Endometrium (tissue), 2 donors: Measurements from ENCODE around the gene PPP6R2.

Source experiments
- FAIRE-seq: peaks from 2 replicates; lab custom pipeline; 2012; peaks lifted over from hg19 to GRCh38; lab: Jason Lieb, UNC
- donor health status: control.
- donor health status: control.

The PPP6R2 gene

GRCh38 chr22:50447576-50448551 lies 104.7 kb downstream of the PPP6R2 start:
- no peak for FAIRE-seq

GRCh38 chr22:50452649-50453048 lies 109.5 kb downstream of the PPP6R2 start:
- FAIRE-seq, result no peak

GRCh38 chr22:50454556-50455075 lies 111.5 kb downstream of the PPP6R2 start:
- FAIRE-seq, result no peak

GRCh38 chr22:50455201-50455600 lies 112.1 kb downstream of the PPP6R2 start:
- no peak for FAIRE-seq

- FAIRE-seq, result no peak
These were observed 112.9 kb downstream of the PPP6R2 start for GRCh38 chr22:50456026-50456425.

- FAIRE-seq, result no peak
These were observed 113.5 kb downstream of the PPP6R2 start for GRCh38 chr22:50456466-50457234.

GRCh38 chr22:50459016-50459415 lies 115.9 kb downstream of the PPP6R2 start:
- no peak for FAIRE-seq

- no peak for FAIRE-seq
These were observed 116.5 kb downstream of the PPP6R2 start for GRCh38 chr22:50459496-50460140.

GRCh38 chr22:50460938-50461337 lies 117.8 kb downstream of the PPP6R2 start:
- no peak for FAIRE-seq

GRCh38 chr22:50461536-50461935 lies 118.4 kb downstream of the PPP6R2 start:
- FAIRE-seq, result no peak

- FAIRE-seq, result no peak
These were observed 118.9 kb downstream of the PPP6R2 start for GRCh38 chr22:50461979-50462540.

- no peak for FAIRE-seq
These were observed 120.2 kb downstream of the PPP6R2 start for GRCh38 chr22:50463188-50463900.

- FAIRE-seq, result no peak
These were observed 121.3 kb downstream of the PPP6R2 start for GRCh38 chr22:50464451-50464850.

GRCh38 chr22:50465066-50465930 lies 122.2 kb downstream of the PPP6R2 start:
- no peak for FAIRE-seq

- FAIRE-seq, result no peak
These were observed 124.2 kb downstream of the PPP6R2 start for GRCh38 chr22:50467341-50467740.

- FAIRE-seq, result no peak
These were observed 124.8 kb downstream of the PPP6R2 start for GRCh38 chr22:50467773-50468440.

GRCh38 chr22:50468626-50469025 lies 125.5 kb downstream of the PPP6R2 start:
- FAIRE-seq, result no peak

GRCh38 chr22:50469377-50470305 lies 126.5 kb downstream of the PPP6R2 start:
- no peak for FAIRE-seq

- FAIRE-seq, result no peak
These were observed 127.4 kb downstream of the PPP6R2 start for GRCh38 chr22:50470491-50470890.
